Gastroesophageal sphincter (tissue), 4 donors: ENCODE results near the gene MYH7. TPM values are rescaled to one million over a fixed set of nuclear protein-coding genes. Genes with fewer than 3 reads are reported as not detected.

Experiments
- ATAC-seq: fragments of 150-250 bp; one replicate; pipeline ENCODE4 v1.9.1; 2016; ENCODE audit warnings: mild to moderate bottlenecking, moderate library complexity
- H3K27ac ChIP-seq, 4 donors: fragments of 200-600 bp; sonication (generic) in 3 of 4; 1 replicate in 3 of 4; 2 replicates in 1 of 4; pipeline ENCODE4 v1.5.1; 2016 to 2019
- H3K27me3 ChIP-seq: fragments of 200-600 bp; sonication (generic); one replicate; pipeline ENCODE4 v1.5.1; 2019
- H3K36me3 ChIP-seq, 2 donors: fragments of 200-600 bp; sonication (generic); one replicate each; pipeline ENCODE4 v1.5.1; 2019; ENCODE audit warnings: control low read depth in 1 of 2
- H3K4me1 ChIP-seq, 3 donors: fragments of 200-600 bp; sonication (generic); 1 replicate in 2 of 3; 2 replicates in 1 of 3; pipeline ENCODE4 v1.5.1; 2016 to 2019; ENCODE audit warnings: control low read depth in 2 of 3
- H3K4me3 ChIP-seq, 2 donors: fragments of 200-600 bp; sonication (generic); one replicate each; pipeline ENCODE4 v1.5.1; 2019; ENCODE audit warnings: mild to moderate bottlenecking in 1 of 2, moderate library complexity in 1 of 2
- H3K9me3 ChIP-seq, 3 donors: fragments of 200-600 bp; sonication (generic); one replicate each; pipeline ENCODE4 v1.5.1; 2017 to 2019; ENCODE audit warnings: control low read depth in 2 of 3
- EP300 ChIP-seq: sonication (generic); formaldehyde crosslinking; IDR thresholded peaks from one replicate; pipeline ENCODE4 v1.6.1; 2017; ENCODE audit warnings: antibody characterized with exemption, mild to moderate bottlenecking
- POLR2A ChIP-seq, 2 donors: fragments of 450-650 bp; IDR thresholded peaks; one replicate each; pipeline ENCODE4 v1.6.1; 2017; ENCODE audit warnings: antibody characterized with exemption in 2 of 2, mild to moderate bottlenecking in 2 of 2, moderate library complexity in 1 of 2
- POLR2AphosphoS5 ChIP-seq: sonication (generic); formaldehyde crosslinking; IDR thresholded peaks from one replicate; pipeline ENCODE4 v1.6.1; 2017; ENCODE audit warnings: antibody characterized with exemption
- WGBS, 2 donors: methylation state at CpG; one replicate each; pipeline ENCODE4 v1.1.5; 2018; ENCODE audit warnings: low coverage in 1 of 2; 5-methylcytosine and 5-hydroxymethylcytosine counted together
- total RNA-seq, 4 donors: library from RNA; depleted of rRNA; stranded (reverse); fragments of >200 nt; gene quantifications; one replicate each; pipeline ENCODE4 v1.1.0, GENCODE V29; 2016
- TF ChIP-seq, protein P1 (sequence below), 4 experiments: fragments of 200-600 bp in 2 of 4; fragments of 450-650 bp in 2 of 4; sonication (generic) in 1 of 4; IDR thresholded peaks; one replicate each; pipeline ENCODE4 v1.5.1; 2017 to 2019; ENCODE audit warnings: antibody characterized with exemption in 4 of 4, mild to moderate bottlenecking in 2 of 4, moderate library complexity in 2 of 4

The MYH7 gene
- not detected for total RNA-seq

DNA sequence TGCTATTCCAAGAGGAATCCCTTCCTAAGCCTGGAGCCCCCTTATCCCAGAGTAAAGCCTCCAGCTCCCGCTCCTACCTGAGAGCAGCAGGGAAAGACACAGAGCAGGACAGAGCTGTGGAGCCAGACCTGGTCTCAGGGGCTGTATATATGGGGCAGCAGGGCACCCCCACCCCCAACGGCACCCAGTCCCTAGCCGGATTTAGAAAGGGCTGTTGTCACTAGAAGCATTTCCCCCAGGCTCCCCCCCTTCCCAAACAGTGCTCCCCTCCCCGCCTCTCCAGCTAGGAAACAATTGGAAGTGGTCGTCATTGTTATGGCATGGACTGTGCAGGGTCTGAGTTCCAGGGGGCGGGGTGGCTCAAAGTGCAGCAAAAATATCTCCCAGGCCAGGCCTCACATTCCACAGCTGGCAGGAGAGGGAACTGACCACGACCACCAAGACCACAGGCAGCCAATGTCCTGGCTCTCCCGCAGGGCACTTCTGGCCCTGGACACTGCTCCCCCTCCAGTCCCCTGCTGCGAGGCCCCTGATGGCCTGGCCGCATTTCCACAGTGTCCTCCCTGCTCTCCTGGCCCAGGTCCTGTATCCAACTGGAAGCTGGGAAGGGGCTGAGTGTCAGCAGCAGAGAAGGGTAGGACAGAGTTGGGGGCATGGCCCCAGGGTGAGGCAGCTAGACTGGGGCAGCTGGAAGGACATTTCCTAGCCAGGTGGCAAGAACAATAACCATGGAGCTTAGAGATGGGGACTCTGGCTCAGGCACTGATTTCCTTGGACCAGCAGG lies at the start of gene MYH7:
TSS of gene MYH7 (minus strand) at position 118 of the 784 bp plus-strand sequence. CDS start 1,928 bp downstream, outside the sequence.
- H3K4me1 ChIP-seq: peaks cover 0 to 22% (median 0%) of the 10 kb centered on the region in 3 donors
- WGBS, 2 donors: 79% methylated on average over 5 of the region's 10 CpGs; no CpG with 5 or more reads in 1 of the 2 donors
- no peak within 1 kb of the TSS for H3K4me3 ChIP-seq
- no peak for ATAC-seq
- H3K36me3 ChIP-seq: no peaks in the 10 kb centered on the region
- no peaks in the 10 kb centered on the region for H3K27me3 ChIP-seq
- no peaks in the 10 kb centered on the region for H3K9me3 ChIP-seq
- H3K27ac ChIP-seq: no peak within 1 kb of the TSS
- TF ChIP-seq POLR2AphosphoS5 (no peak), EP300 (no peak), POLR2A (IDR thresholded peaks at IDR 0.05) (no peak)
- TF ChIP-seq, protein P1, sequence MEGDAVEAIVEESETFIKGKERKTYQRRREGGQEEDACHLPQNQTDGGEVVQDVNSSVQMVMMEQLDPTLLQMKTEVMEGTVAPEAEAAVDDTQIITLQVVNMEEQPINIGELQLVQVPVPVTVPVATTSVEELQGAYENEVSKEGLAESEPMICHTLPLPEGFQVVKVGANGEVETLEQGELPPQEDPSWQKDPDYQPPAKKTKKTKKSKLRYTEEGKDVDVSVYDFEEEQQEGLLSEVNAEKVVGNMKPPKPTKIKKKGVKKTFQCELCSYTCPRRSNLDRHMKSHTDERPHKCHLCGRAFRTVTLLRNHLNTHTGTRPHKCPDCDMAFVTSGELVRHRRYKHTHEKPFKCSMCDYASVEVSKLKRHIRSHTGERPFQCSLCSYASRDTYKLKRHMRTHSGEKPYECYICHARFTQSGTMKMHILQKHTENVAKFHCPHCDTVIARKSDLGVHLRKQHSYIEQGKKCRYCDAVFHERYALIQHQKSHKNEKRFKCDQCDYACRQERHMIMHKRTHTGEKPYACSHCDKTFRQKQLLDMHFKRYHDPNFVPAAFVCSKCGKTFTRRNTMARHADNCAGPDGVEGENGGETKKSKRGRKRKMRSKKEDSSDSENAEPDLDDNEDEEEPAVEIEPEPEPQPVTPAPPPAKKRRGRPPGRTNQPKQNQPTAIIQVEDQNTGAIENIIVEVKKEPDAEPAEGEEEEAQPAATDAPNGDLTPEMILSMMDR (IDR thresholded peaks at IDR 0.05): no peak

DNA sequence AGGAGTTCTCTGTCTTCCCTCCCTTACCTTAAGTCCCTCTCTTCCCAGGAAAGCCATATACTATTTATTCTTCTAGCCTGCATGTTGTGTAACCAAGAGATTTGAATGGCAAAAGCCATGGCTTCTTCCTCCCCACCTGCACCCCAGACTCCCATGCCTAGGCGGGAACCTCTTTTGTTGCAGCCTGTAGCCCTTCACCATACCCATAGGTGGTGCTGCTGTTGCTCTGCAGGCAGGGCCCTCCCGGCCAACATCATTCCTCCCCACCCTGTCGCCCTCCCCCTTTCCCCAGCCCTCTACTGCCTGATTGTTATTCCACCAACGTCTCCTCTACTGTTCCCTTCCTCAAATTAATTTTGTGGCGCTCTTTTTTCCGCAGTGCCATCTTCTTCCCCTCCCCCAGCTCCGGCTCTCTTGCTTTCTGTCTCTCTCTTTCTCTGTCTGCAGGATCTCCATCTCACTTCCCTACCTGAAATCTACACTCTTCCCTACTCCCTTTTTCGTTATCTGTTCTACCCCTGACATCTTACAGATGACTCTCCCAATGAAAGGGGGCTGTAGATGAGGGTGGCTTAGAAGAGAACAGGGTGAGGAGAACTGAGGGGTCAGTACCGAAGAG lies 47.9 kb upstream of the MYH7 start:
- H3K36me3 ChIP-seq: peaks cover 0 to 67% of the 10 kb centered on the region in 2 donors
- H3K27me3 ChIP-seq: no peaks in the 10 kb centered on the region
- TF ChIP-seq POLR2A (IDR thresholded peaks at IDR 0.05) (no peak), EP300 (no peak), POLR2AphosphoS5 (no peak)
- TF ChIP-seq, protein P1 (IDR thresholded peaks at IDR 0.05): no peak
- 36 to 46% methylated on average over 6 to 9 of the region's 9 CpGs for WGBS, 2 donors
- H3K4me3 ChIP-seq: no peak overlapping the region
- H3K27ac ChIP-seq: no peak overlapping the region
- no peak for ATAC-seq
- H3K4me1 ChIP-seq: no peaks in the 10 kb centered on the region
- no peaks in the 10 kb centered on the region for H3K9me3 ChIP-seq

DNA sequence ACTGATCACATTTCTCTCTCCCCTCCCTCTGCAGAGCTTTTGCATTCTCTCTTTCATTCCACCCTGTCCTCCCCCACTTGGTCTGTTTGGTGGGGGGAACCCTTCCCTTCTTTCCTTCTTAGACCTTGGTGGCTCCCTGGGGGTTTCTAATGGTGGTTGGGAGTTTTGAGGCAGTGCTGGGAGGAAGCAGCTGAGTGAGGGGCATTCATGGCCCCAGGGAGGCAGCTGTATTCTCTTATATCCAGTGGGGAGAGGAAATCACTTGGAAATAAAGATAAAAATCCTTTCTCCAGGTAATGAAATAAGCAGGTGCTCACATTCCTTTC lies 47.3 kb upstream of the MYH7 start:
- no peaks in the 10 kb centered on the region for H3K4me1 ChIP-seq
- no peak for ATAC-seq
- H3K27ac ChIP-seq: no peak overlapping the region
- H3K9me3 ChIP-seq: no peaks in the 10 kb centered on the region
- no peak for TF ChIP-seq POLR2A (IDR thresholded peaks at IDR 0.05)
- no peak for TF ChIP-seq EP300
- TF ChIP-seq, protein P1 (IDR thresholded peaks at IDR 0.05): no peak
- TF ChIP-seq POLR2AphosphoS5: no peak
- no peak overlapping the region for H3K4me3 ChIP-seq
- peaks cover 0 to 66% of the 10 kb centered on the region in 2 donors for H3K36me3 ChIP-seq
- no peaks in the 10 kb centered on the region for H3K27me3 ChIP-seq

DNA sequence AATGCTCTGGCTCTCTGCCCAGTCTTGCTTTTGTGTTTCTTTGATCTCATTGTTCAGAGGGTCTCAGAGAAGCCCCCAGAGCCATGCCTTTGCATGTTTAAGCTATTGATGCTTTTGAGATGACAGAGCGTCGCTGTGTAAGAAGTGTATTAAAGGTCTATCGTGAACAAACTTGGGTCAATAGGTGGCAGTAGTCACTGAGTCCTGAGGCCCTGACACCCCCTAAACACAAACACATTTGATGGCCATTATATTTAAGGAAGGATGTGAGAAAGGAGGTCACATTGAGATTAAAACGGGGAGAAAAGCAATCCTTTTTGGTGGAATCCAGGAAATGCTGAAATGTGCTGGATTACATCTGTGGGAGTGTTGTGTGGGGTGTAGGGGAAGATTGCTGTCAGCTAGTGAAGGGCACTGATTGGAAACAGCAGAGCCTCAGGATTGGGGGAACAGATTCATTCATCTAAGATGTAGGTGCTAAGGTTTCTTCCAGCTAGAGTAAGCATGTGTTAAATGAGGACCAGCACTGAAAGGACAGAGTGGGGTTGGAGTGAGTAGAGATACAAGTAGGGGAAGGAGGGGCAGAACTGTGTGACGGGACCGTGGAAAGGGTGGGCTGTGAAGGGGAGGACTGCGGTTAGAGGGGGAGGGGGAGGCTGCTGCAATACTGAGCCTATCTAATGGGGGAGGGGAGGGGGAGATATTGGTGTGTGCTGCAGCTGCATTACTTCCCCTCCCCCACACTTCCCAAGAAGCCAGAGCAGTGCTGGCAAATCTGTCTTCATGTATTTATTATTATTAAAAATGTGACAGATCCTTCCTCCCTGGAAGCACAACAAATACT lies 46.7 kb upstream of the MYH7 start:
- TF ChIP-seq EP300 (no peak), POLR2AphosphoS5 (no peak), POLR2A (IDR thresholded peaks at IDR 0.05) (no peak)
- TF ChIP-seq, protein P1 (IDR thresholded peaks at IDR 0.05): no peak

More for the DNA sequence above, 46.7 kb upstream of the MYH7 start:
- no peak overlapping the region for H3K4me3 ChIP-seq
- 37 to 43% methylated on average over 4 to 7 of the region's 7 CpGs for WGBS, 2 donors
- H3K36me3 ChIP-seq: peaks cover 0 to 68% of the 10 kb centered on the region in 2 donors
- H3K27me3 ChIP-seq: no peaks in the 10 kb centered on the region
- no peaks in the 10 kb centered on the region for H3K9me3 ChIP-seq
- H3K27ac ChIP-seq: no peak overlapping the region
- no peak for ATAC-seq
- no peaks in the 10 kb centered on the region for H3K4me1 ChIP-seq
